Fibroblast of the aortic adventitia (primary cell): ENCODE data around the gene KCTD20. TPM values are rescaled to one million over a fixed set of nuclear protein-coding genes. Genes with fewer than 3 reads are reported as not detected.

ENCODE experiments used
- DNase-seq: peaks from one replicate; pipeline ENCODE4 v3.0.0-alpha.2; 2010; ENCODE audit warnings: low read depth
- H3K4me3 ChIP-seq: 2 replicates; pipeline ENCODE4 v1.5.1; 2011; ENCODE audit warnings: low read depth, mild to moderate bottlenecking, control low read depth, low read length, moderate library complexity
- total RNA-seq: library from RNA; depleted of rRNA; stranded (reverse); fragments of >200 nt; gene quantifications from 2 replicates; pipeline ENCODE4 v1.2.3, GENCODE V29; 2012; ENCODE audit warnings: low replicate concordance
- TF ChIP-seq, protein P1 (sequence below): IDR thresholded peaks from 2 replicates; pipeline ENCODE4 v1.5.1; 2011; ENCODE audit warnings: mild to moderate bottlenecking, low read length, control low read depth, inconsistent platforms; ENCODE audit not compliant: insufficient read depth

Gene KCTD20
- total RNA-seq, 1 donor = 48.6 TPM

DNA sequence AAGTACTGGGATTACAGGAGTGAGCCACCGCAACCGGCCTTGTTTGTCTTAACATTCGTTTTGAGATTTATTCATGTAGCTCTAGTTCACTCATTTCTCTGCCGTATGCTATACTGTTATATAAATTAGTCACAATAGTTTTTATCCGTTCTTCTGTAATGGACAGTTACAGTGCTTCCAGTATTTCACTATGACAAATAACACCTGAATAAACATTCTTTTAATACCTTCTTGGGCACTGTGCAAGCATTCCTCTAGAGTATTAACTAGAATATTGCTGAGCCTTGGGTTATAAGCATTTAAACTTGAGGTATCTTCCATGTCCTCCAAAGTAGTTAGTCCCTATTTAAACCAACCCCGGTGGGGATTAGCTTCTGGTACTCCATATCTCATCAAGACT is 58.9 kb downstream of the KCTD20 start:
- TF ChIP-seq, protein P1, sequence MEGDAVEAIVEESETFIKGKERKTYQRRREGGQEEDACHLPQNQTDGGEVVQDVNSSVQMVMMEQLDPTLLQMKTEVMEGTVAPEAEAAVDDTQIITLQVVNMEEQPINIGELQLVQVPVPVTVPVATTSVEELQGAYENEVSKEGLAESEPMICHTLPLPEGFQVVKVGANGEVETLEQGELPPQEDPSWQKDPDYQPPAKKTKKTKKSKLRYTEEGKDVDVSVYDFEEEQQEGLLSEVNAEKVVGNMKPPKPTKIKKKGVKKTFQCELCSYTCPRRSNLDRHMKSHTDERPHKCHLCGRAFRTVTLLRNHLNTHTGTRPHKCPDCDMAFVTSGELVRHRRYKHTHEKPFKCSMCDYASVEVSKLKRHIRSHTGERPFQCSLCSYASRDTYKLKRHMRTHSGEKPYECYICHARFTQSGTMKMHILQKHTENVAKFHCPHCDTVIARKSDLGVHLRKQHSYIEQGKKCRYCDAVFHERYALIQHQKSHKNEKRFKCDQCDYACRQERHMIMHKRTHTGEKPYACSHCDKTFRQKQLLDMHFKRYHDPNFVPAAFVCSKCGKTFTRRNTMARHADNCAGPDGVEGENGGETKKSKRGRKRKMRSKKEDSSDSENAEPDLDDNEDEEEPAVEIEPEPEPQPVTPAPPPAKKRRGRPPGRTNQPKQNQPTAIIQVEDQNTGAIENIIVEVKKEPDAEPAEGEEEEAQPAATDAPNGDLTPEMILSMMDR = no peak
- H3K4me3 ChIP-seq = no peak overlapping the region
- no peak for DNase-seq

DNA sequence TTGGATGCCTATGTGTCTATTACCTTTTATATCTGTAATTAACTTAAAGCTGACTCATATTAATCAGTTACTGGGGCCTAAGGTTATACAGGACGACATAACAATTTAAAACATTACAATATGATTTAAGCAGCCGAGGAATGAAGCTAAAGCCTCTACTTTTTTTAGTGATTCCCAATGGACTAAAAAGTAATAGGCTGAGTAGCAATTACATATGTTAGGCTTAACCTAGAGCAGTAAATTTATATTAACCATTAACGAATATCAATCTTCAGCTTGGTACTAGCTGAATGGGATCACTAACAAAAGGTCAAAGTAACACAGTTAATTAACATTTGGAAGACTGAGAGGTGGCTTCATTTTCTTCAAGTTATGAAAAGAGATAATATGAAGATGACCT is 61.4 kb downstream of the KCTD20 start:
- H3K4me3 ChIP-seq = no peak overlapping the region
- TF ChIP-seq, protein P1 = no peak

DNA sequence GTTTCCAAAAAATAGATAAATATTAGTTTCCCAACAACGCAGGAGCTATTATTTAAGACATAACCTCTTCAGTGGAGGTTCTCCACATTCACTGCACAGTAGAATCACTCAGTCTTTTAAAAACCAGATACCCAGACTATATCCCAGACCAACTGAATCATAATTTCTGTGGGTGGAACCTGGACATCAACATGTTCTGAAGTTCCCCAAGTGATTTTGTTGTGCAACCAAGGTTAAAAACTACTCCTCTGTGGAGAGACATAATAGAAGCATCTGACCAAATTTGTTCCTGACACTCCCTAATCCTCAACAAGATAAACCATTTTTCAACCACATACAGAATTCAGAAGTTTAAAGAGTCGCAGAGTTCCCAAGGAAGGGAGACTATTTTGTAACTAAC is 62.2 kb downstream of the KCTD20 start:
- TF ChIP-seq, protein P1 = no peak
- DNase-seq = peak; percentile 29
- no peak overlapping the region for H3K4me3 ChIP-seq

More for the DNA sequence above, 61.4 kb downstream of the KCTD20 start:
- DNase-seq = no peak

DNA sequence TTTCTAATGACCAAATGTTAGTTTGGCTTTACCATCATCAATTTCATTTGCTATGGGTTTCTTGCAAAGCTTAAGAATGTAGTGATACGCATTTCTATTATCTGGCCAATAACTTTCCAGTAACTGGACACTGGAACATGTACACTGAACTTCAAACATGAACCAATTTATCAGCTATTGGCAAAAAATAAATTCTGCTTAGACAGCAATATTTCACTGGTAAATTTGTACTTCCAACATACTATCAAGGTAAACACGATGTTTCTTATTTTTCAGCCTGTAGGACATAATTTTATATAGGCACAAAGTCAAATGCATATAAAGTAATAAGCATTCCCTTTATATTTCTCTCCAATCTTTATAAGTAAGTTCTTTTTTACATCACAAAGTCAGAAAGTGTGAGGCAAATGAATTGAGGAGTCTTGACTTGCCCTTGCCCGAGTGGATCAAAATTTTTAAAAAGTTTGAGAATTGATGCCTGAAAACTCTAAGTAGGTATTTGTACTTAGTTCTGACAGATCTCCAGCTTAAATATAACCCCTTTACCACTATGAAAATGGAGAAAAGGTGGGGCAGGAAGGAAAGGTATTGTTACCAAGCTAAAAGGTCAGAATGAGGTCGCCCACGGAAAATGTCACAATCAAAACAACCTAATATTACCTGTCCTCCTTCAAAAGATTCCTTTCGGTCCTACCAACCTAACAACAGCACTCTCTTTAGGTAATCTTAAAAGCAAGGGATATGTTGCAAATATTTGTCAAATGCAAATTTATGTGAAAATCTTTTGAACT is 63.1 kb downstream of the KCTD20 start:
- no peak for DNase-seq
- H3K4me3 ChIP-seq = no peak overlapping the region
- TF ChIP-seq, protein P1 = no peak

DNA sequence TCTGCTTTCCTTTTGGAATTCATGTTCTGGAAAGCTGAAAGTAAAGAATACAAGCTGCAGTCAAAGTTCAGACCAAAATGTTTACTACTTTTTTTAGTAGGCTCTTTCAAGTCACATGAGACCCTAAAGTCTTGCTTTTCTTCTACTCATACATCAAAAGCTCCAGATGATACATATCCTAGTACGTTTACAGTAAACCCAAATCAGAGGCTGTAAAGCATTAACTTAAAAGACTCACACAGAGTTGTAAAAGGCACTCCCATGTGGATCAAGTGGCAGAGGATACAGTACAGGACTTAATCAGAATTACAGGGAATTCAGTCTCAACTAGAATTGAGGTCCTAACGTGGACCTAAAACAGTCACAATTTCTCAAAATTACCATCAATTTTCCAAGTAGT is 63.8 kb downstream of the KCTD20 start:
- H3K4me3 ChIP-seq = no peak overlapping the region
- TF ChIP-seq, protein P1 = no peak
- no peak for DNase-seq

DNA sequence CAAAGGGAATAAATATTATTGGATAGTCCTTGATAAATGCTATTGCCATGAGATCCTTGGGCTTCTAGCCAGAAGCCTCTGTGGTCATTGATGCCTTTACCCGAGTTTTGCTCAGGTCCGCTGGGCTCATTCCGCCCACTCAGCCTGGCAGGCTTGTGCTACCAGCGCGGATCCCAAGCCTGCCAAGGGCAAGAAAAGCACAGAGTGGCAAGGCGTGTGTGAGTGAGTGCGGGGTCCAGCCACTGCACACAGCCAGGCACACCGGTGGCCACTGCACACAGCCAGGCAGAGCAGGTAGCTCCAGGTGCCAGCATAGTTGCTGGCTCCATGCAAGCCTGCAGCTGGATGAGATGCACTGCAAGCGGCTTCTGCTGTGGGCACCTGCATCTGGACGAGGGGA is 65.7 kb downstream of the KCTD20 start:
- DNase-seq = no peak
- TF ChIP-seq, protein P1 = no peak
- no peak overlapping the region for H3K4me3 ChIP-seq

DNA sequence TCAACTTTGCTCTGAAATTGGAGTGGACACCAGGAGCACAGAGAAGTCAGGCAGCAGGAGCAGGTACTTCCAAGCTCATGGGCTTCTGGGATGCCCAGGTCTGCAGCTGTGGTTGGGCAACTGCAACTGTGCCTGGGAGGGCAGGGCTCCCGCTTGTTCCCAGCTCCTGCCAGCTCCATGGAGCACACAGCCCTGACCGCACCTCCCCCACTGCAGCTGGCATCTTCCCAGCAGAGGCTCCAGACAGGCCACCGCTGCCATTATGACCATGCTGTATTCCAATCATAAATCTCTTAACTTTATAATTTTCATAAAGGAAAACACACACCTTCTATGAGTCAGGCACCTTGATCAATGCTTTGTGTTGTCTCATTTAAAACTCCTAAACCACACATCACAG is 67.6 kb downstream of the KCTD20 start:
- TF ChIP-seq, protein P1 = no peak
- no peak overlapping the region for H3K4me3 ChIP-seq
- no peak for DNase-seq
